Glutamatergic neuron (in vitro differentiated cells): ENCODE data around the gene CAPN13. TPM values are rescaled to one million over a fixed set of nuclear protein-coding genes. Genes with fewer than 3 reads are reported as not detected.
A peak's percentile ranks its signal among the peaks of the same experiment; 100 is the strongest.
"Not testable (repeated sequence)": the region's sequence is repeated elsewhere in the genome, so short reads cannot be mapped to it uniquely, and the experiment has no call there.

ENCODE experiments used
- DNase-seq: peaks from one replicate; pipeline ENCODE4 v3.0.0; 2022
- H3K27ac Mint-ChIP-seq: one replicate; pipeline ENCODE4 v1.8.0; 2020; ENCODE audit warnings: mild to moderate bottlenecking, mixed read lengths, inconsistent platforms; ENCODE audit not compliant: unreplicated experiment
- H3K27me3 Mint-ChIP-seq: one replicate; pipeline ENCODE4 v1.8.0; 2020; ENCODE audit warnings: mild to moderate bottlenecking, moderate library complexity, mixed read lengths, inconsistent platforms; ENCODE audit not compliant: unreplicated experiment
- H3K36me3 Mint-ChIP-seq: one replicate; pipeline ENCODE4 v1.8.0; 2020; ENCODE audit warnings: mild to moderate bottlenecking, mixed read lengths, inconsistent platforms; ENCODE audit not compliant: unreplicated experiment
- H3K4me1 Mint-ChIP-seq: one replicate; pipeline ENCODE4 v1.8.0; 2020; ENCODE audit warnings: mild to moderate bottlenecking, low read depth, mixed read lengths, inconsistent platforms; ENCODE audit not compliant: unreplicated experiment
- H3K4me3 Mint-ChIP-seq: one replicate; pipeline ENCODE4 v1.8.0; 2020; ENCODE audit warnings: mild to moderate bottlenecking, mixed read lengths, inconsistent platforms; ENCODE audit not compliant: unreplicated experiment
- H3K9me3 Mint-ChIP-seq: one replicate; pipeline ENCODE4 v1.8.0; 2020; ENCODE audit warnings: mild to moderate bottlenecking, moderate library complexity, mixed read lengths, inconsistent platforms; ENCODE audit not compliant: unreplicated experiment
- total RNA-seq: library from RNA; stranded (reverse); fragmentation: NEBNext Ultra II Directional; extraction: Animal tissue kit (Norgen Biotek cat#: 25700); gene quantifications from one replicate; pipeline ENCODE4 v1.2.1, GENCODE V29; 2021; ENCODE audit not compliant: unreplicated experiment
- TF ChIP-seq, protein P1 (sequence below): fragments of 200-600 bp; sonication (generic); IDR thresholded peaks from one replicate; pipeline ENCODE4 v1.5.0; 2021; ENCODE audit not compliant: partially characterized antibody, unreplicated experiment

Gene CAPN13
- total RNA-seq, 1 donor from 2014 or later = not detected

DNA sequence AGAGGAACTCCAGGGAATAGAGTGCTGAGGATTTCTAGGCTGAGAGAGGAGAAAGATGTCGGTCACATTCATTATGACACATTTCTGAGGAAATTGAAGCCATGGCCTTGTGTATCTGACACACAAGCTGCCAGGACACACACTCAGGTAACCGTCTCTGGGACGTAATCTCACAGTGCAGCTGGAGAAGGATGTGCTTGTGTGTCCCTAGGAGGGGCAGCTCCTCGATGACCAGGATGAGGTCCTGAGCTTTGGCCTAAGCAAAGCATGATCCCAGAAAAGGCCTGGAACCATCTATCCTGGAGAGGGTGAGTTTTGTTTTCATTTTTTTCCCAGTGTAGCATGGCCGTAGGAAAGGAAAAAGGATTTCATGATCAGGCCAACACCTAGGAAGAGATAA is 102.2 kb downstream of the CAPN13 start:
- TF ChIP-seq, protein P1, sequence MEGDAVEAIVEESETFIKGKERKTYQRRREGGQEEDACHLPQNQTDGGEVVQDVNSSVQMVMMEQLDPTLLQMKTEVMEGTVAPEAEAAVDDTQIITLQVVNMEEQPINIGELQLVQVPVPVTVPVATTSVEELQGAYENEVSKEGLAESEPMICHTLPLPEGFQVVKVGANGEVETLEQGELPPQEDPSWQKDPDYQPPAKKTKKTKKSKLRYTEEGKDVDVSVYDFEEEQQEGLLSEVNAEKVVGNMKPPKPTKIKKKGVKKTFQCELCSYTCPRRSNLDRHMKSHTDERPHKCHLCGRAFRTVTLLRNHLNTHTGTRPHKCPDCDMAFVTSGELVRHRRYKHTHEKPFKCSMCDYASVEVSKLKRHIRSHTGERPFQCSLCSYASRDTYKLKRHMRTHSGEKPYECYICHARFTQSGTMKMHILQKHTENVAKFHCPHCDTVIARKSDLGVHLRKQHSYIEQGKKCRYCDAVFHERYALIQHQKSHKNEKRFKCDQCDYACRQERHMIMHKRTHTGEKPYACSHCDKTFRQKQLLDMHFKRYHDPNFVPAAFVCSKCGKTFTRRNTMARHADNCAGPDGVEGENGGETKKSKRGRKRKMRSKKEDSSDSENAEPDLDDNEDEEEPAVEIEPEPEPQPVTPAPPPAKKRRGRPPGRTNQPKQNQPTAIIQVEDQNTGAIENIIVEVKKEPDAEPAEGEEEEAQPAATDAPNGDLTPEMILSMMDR = no peak
- no peak overlapping the region for H3K4me3 Mint-ChIP-seq
- peaks cover 15% of the 10 kb centered on the region for H3K36me3 Mint-ChIP-seq
- no peaks in the 10 kb centered on the region for H3K4me1 Mint-ChIP-seq
- H3K27me3 Mint-ChIP-seq = peaks cover 1% of the 10 kb centered on the region
- no peak overlapping the region for H3K27ac Mint-ChIP-seq
- H3K9me3 Mint-ChIP-seq = peaks cover 6% of the 10 kb centered on the region
- DNase-seq = no peak

DNA sequence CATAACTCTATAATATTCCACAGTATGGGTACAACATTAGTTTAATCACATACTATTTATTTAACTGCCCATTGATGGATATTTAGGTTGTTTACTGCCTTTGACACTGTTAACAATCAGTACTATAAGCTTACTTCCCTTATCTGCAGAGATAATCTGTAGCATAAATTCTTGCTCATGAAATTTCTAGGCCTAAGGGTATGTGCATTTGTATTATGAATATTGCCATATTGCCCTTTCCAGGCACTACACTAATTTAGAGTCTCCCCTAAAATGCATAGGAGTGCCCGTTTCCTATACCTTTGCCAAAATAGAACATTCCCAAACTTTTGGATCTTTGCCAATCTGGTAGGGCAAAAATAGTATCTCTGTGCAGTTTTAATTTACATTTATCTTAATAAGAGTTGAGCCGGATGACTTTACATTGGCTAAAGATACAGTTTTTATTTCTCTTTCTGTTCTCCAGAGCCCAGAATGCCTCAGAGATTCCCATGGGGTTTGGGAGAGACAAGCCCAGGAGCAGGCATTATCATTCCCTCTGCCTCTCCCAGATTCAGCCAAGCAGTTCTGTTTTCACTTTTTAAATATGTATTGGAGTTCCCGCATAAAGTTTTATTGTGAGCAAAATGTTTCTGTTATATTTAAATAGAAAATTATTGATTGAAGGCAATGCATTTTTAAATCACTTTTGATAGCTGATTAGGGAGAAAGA is 102.8 kb downstream of the CAPN13 start:
- peaks cover 15% of the 10 kb centered on the region for H3K36me3 Mint-ChIP-seq

DNA sequence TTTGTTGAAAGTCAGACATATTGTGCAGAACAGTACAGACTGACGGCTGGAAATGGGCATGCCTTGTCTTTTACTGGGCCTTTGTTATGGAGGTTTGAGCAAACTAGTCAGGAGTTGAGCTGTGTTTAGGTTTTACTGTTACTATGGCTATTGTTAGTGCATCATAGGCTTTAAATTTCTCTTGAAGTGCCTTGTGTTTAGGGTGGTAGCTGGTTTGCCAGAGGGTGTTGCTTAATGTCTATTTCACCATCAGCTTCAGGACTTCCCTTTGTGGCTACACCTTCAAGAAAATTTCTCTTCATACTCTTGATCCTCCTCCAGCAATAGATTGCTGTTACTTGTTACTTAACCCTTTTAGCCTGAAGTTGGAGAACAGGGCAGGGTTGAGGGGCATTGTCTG is 104.6 kb downstream of the CAPN13 start:
- H3K4me1 Mint-ChIP-seq = no peaks in the 10 kb centered on the region
- peaks cover 19% of the 10 kb centered on the region for H3K36me3 Mint-ChIP-seq
- H3K9me3 Mint-ChIP-seq = peaks cover 6% of the 10 kb centered on the region
- no peak overlapping the region for H3K27ac Mint-ChIP-seq
- H3K4me3 Mint-ChIP-seq = no peak overlapping the region
- peaks cover 3% of the 10 kb centered on the region for H3K27me3 Mint-ChIP-seq
- DNase-seq = no peak
- TF ChIP-seq, protein P1 = no peak

More for the DNA sequence above, 102.8 kb downstream of the CAPN13 start:
- no peak for DNase-seq
- no peak overlapping the region for H3K27ac Mint-ChIP-seq
- peaks cover 6% of the 10 kb centered on the region for H3K9me3 Mint-ChIP-seq
- H3K4me1 Mint-ChIP-seq = no peaks in the 10 kb centered on the region
- TF ChIP-seq, protein P1 = no peak
- H3K4me3 Mint-ChIP-seq = no peak overlapping the region
- peaks cover 1% of the 10 kb centered on the region for H3K27me3 Mint-ChIP-seq

DNA sequence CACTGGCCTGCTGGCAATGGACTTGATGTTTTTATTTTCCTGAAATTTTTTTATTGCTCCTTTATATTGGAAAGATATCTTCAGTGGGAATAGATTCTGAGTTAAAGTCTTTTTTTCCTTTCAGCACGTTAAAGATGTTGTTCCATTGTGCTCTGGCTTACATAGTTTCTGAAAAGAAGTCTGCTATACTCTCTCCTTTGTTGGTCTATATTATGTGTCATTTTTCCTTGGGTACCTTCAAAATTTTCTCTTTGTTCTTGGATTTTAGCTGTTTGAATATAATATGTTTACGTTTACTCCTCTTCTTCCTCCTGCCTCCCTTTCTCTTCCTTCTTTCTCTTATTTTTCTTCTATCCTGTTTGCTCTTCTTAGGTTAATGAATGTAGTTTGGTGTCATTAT is 105.5 kb downstream of the CAPN13 start:
- H3K4me1 Mint-ChIP-seq = no peaks in the 10 kb centered on the region
- H3K4me3 Mint-ChIP-seq = no peak overlapping the region
- TF ChIP-seq, protein P1 = no peak
- no peak for DNase-seq
- H3K9me3 Mint-ChIP-seq = peaks cover 7% of the 10 kb centered on the region
- peaks cover 19% of the 10 kb centered on the region for H3K36me3 Mint-ChIP-seq
- H3K27ac Mint-ChIP-seq = no peak overlapping the region
- peaks cover 4% of the 10 kb centered on the region for H3K27me3 Mint-ChIP-seq

DNA sequence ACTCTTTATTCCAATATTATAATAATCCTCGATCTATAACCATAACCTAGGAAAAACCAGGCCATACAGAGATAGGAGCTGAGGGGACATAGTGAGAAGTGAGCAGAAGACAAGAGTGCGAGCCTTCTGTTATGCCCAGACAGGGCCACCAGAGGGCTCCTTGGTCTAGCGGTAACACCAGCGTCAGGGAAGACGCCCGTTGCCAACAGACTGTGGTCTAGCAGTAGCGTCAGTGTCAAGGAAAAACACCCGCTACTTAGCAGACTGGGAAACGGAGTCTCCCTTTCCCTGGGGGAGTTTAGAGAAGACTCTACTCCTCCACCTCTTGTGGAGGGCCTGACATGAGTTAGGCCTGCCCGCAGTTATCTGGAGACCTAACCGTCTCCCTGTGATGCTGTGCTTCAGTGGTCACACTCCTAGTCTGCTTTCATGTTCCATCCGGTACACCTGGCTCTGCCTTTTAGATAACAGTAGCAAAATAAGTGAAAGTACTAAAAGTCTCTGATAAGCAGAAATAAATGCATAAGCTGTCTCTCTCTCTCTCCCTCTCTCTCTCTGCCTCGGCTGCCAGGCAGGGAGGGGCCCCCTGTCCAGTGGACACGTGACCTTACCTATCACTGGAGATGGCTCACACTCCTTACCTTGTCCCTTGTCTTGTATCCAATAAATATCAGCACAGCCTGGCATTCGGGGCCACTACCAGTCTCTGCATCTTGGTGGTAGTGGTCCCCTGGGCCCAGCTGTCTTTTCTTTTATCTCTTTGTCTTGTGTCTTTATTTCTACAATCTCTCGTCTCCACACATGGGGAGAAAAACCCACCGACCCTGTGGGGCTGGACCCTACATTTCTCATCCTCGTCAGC is 109.8 kb downstream of the CAPN13 start:
- not testable (repeated sequence) for H3K27me3 Mint-ChIP-seq, DNase-seq, H3K9me3 Mint-ChIP-seq, H3K4me1 Mint-ChIP-seq, H3K4me3 Mint-ChIP-seq, H3K27ac Mint-ChIP-seq
- TF ChIP-seq, protein P1 = peak; percentile 25
- H3K36me3 Mint-ChIP-seq = peaks cover 10% of the 10 kb centered on the region
